Smooth muscle cell (in vitro differentiated cells): ENCODE results near the gene FGF14. TPM values are rescaled to one million over a fixed set of nuclear protein-coding genes. Genes with fewer than 3 reads are reported as not detected.
A peak's percentile ranks its signal among the peaks of the same experiment; 100 is the strongest.

Experiments
- DNase-seq: peaks from one replicate; lab custom pipeline; 2025; ENCODE audit not compliant: unreplicated experiment; lab: John Stamatoyannopoulos, UW
- H2AFZ ChIP-seq: fragments of 200-600 bp; sonication (generic); 2 replicates; pipeline ENCODE4 v1.6.0; 2016; ENCODE audit warnings: antibody characterized with exemption, low read depth, mild to moderate bottlenecking
- H3F3A ChIP-seq: fragments of 200-600 bp; sonication (generic); 2 replicates; pipeline ENCODE4 v1.6.0; 2017; ENCODE audit warnings: antibody characterized with exemption, low read depth
- H3K27ac ChIP-seq: fragments of 200-600 bp; sonication (generic); 2 replicates; pipeline ENCODE4 v1.5.1; 2016; ENCODE audit warnings: low read depth, mild to moderate bottlenecking
- H3K27me3 ChIP-seq: fragments of 200-600 bp; sonication (generic); 2 replicates; pipeline ENCODE4 v1.6.1; 2016; ENCODE audit warnings: low read depth, mild to moderate bottlenecking
- H3K36me3 ChIP-seq: fragments of 200-600 bp; sonication (generic); 2 replicates; pipeline ENCODE4 v1.5.1; 2016; ENCODE audit warnings: low read depth
- H3K4me1 ChIP-seq: fragments of 200-600 bp; sonication (generic); 2 replicates; pipeline ENCODE4 v1.5.1; 2016; ENCODE audit warnings: low read depth
- H3K4me2 ChIP-seq: fragments of 200-600 bp; sonication (generic); 2 replicates; pipeline ENCODE4 v1.6.0; 2016; ENCODE audit warnings: mild to moderate bottlenecking
- H3K4me3 ChIP-seq: fragments of 200-600 bp; sonication (generic); 2 replicates; pipeline ENCODE4 v1.5.1; 2016; ENCODE audit warnings: mild to moderate bottlenecking
- H3K79me2 ChIP-seq: fragments of 200-600 bp; sonication (generic); 2 replicates; pipeline ENCODE4 v1.6.0; 2016; ENCODE audit warnings: low read depth, mild to moderate bottlenecking
- H3K9ac ChIP-seq: fragments of 200-600 bp; sonication (generic); 2 replicates; pipeline ENCODE4 v1.6.0; 2016; ENCODE audit warnings: low read depth
- H3K9me3 ChIP-seq: fragments of 200-600 bp; sonication (generic); replicated peaks from 2 replicates; pipeline ENCODE4 v1.5.1; 2016; ENCODE audit warnings: low read depth
- H4K20me1 ChIP-seq: fragments of 200-600 bp; sonication (generic); 2 replicates; pipeline ENCODE4 v1.6.0; 2016; ENCODE audit warnings: low read depth
- CTCF ChIP-seq: fragments of 200-600 bp; sonication (generic); IDR thresholded peaks from 2 replicates; pipeline ENCODE4 v1.5.1; 2017; ENCODE audit warnings: borderline replicate concordance, mild to moderate bottlenecking, antibody characterized with exemption; ENCODE audit not compliant: insufficient read depth, poor library complexity, severe bottlenecking
- WGBS: methylation state at CpG from one replicate; pipeline ENCODE4 v1.1.7; 2016; ENCODE audit warnings: low lambda C conversion rate; 5-methylcytosine and 5-hydroxymethylcytosine counted together
- polyA plus RNA-seq: library from polyadenylated mRNA; unstranded; fragments of >200 nt; fragmentation: Nextera tagmentation; extraction: Ambion mirVana; gene quantifications from 2 replicates; pipeline ENCODE4 v1.2.1, GENCODE V29; 2016
- total RNA-seq: library from RNA; depleted of rRNA; stranded (reverse); fragments of >200 nt; gene quantifications from 2 replicates; pipeline ENCODE4 v1.2.3, GENCODE V29; 2014

FGF14 gene
- total and polyA plus RNA-seq, 2 experiments from 2014 or later = 0.23 TPM; not detected in 1

- Histone ChIP-seq H4K20me1 (no peaks in the 10 kb centered on the region), H3K27ac (no peak overlapping the region), H2AFZ (no peak overlapping the region), H3K79me2 (no peaks in the 10 kb centered on the region), H3K4me3 (no peak overlapping the region), H3K9ac (no peak overlapping the region), H3K4me2 (no peak overlapping the region), H3F3A (no peaks in the 10 kb centered on the region), H3K27me3 (no peaks in the 10 kb centered on the region), H3K36me3 (no peaks in the 10 kb centered on the region), H3K9me3 (peaks cover 9% of the 10 kb centered on the region), H3K4me1 (no peaks in the 10 kb centered on the region)
- DNase-seq = no peak
- TF ChIP-seq CTCF = no peak
- 81% methylated on average over 2 of the region's 2 CpGs for WGBS
Observed at GRCh38 chr13:102422690-102423089, 20.8 kb upstream of the FGF14 start.

- Histone ChIP-seq H3K36me3 (no peaks in the 10 kb centered on the region), H3K79me2 (no peaks in the 10 kb centered on the region), H4K20me1 (no peaks in the 10 kb centered on the region), H2AFZ (no peak overlapping the region), H3F3A (no peaks in the 10 kb centered on the region), H3K4me3 (no peak overlapping the region), H3K9ac (no peak overlapping the region), H3K27ac (no peak overlapping the region), H3K9me3 (no peaks in the 10 kb centered on the region), H3K4me1 (peaks cover 14% of the 10 kb centered on the region), H3K27me3 (peaks cover 38% of the 10 kb centered on the region), H3K4me2 (no peak overlapping the region)
- WGBS = 78% methylated on average over 3 of the region's 3 CpGs
- DNase-seq = no peak
- TF ChIP-seq CTCF = no peak
Observed at GRCh38 chr13:102405499-102406100, 3.8 kb upstream of the FGF14 start.

GRCh38 chr13:102402290-102402689, 442 bp upstream of the FGF14 start:
- Histone ChIP-seq H2AFZ (peak overlapping the region; percentile 58), H3F3A (no peaks in the 10 kb centered on the region), H3K9me3 (no peaks in the 10 kb centered on the region), H3K27ac (no peak overlapping the region), H3K4me2 (peak overlapping the region; percentile 69), H3K4me1 (peaks cover 17% of the 10 kb centered on the region), H3K79me2 (no peaks in the 10 kb centered on the region), H3K9ac (no peak overlapping the region), H4K20me1 (no peaks in the 10 kb centered on the region), H3K27me3 (peaks cover 71% of the 10 kb centered on the region), H3K4me3 (no peak overlapping the region), H3K36me3 (no peaks in the 10 kb centered on the region)
- WGBS = 7% methylated on average over 12 of the region's 14 CpGs
- no peak for DNase-seq
- no peak for TF ChIP-seq CTCF

GRCh38 chr13:102401265-102401664, 583 bp downstream of the FGF14 start:
- DNase-seq = no peak
- 44% methylated on average over 7 of the region's 7 CpGs for WGBS
- no peak overlapping the region for H3K9ac ChIP-seq
- H3K4me2 ChIP-seq = peak overlapping the region; percentile 85
- H3F3A ChIP-seq = no peaks in the 10 kb centered on the region
- no peaks in the 10 kb centered on the region for H3K9me3 ChIP-seq
- no peak overlapping the region for H3K27ac ChIP-seq
- no peak overlapping the region for H2AFZ ChIP-seq
- no peaks in the 10 kb centered on the region for H4K20me1 ChIP-seq
- H3K36me3 ChIP-seq = no peaks in the 10 kb centered on the region
- peaks cover 17% of the 10 kb centered on the region for H3K4me1 ChIP-seq
- H3K4me3 ChIP-seq = no peak overlapping the region
- TF ChIP-seq CTCF = no peak
- peaks cover 77% of the 10 kb centered on the region for H3K27me3 ChIP-seq
- H3K79me2 ChIP-seq = no peaks in the 10 kb centered on the region
